ENCODE measurements around the gene GAD2.
"Not testable (repeated sequence)": the region's sequence is repeated elsewhere in the genome, so short reads cannot be mapped to it uniquely, and the experiment has no call there.

GAD2 gene

GRCh38 chr10:26318672-26319071, 102.1 kb downstream of the GAD2 start:
- no peak for DNase-seq (ENCODE audit: low read depth)

GRCh38 chr10:26323219-26323618, 106.6 kb downstream of the GAD2 start:
- DNase-seq (ENCODE audit: low read depth): no peak

- DNase-seq (ENCODE audit: low read depth): no peak
These were observed 110.3 kb downstream of the GAD2 start for GRCh38 chr10:26326851-26327250.

- no peak for DNase-seq (ENCODE audit: low read depth)
These were observed 111.2 kb downstream of the GAD2 start for GRCh38 chr10:26327811-26328210.

- no peak for DNase-seq (ENCODE audit: low read depth)
These were observed 114.8 kb downstream of the GAD2 start for GRCh38 chr10:26331371-26331770.

- DNase-seq (ENCODE audit: low read depth): no peak
These were observed 117.8 kb downstream of the GAD2 start for GRCh38 chr10:26334232-26334931.

- peak; percentile 30 for DNase-seq (ENCODE audit: low read depth)
These were observed 118.5 kb downstream of the GAD2 start for GRCh38 chr10:26334932-26335573.

GRCh38 chr10:26335574-26336093, 119.1 kb downstream of the GAD2 start:
- DNase-seq (ENCODE audit: low read depth): no peak

GRCh38 chr10:26336979-26337378, 120.4 kb downstream of the GAD2 start:
- DNase-seq (ENCODE audit: low read depth): no peak

- no peak for DNase-seq (ENCODE audit: low read depth)
These were observed 125.1 kb downstream of the GAD2 start for GRCh38 chr10:26341701-26342100.

- not testable (repeated sequence) for DNase-seq (ENCODE audit: low read depth)
These were observed 132.3 kb downstream of the GAD2 start for GRCh38 chr10:26348821-26349417.
